ENCODE data around the gene DDX27.

DDX27 gene

GRCh38 chr20:49279677-49280462 lies 60.7 kb downstream of the DDX27 start:
- DNase-seq = no peak

- no peak for DNase-seq
These were observed 61.3 kb downstream of the DDX27 start for GRCh38 chr20:49280463-49281058.

GRCh38 chr20:49281059-49281912 lies 62.1 kb downstream of the DDX27 start:
- no peak for DNase-seq

GRCh38 chr20:49281913-49282467 lies 62.8 kb downstream of the DDX27 start:
- DNase-seq = no peak

- no peak for DNase-seq
These were observed 63.5 kb downstream of the DDX27 start for GRCh38 chr20:49282584-49283171.

- DNase-seq = no peak
These were observed 64.0 kb downstream of the DDX27 start for GRCh38 chr20:49283176-49283702.

- DNase-seq = no peak
These were observed 64.7 kb downstream of the DDX27 start for GRCh38 chr20:49283703-49284625.

GRCh38 chr20:49284818-49285217 lies 65.6 kb downstream of the DDX27 start:
- no peak for DNase-seq

- no peak for DNase-seq
These were observed 66.0 kb downstream of the DDX27 start for GRCh38 chr20:49285233-49285668.

GRCh38 chr20:49285813-49286494 lies 66.7 kb downstream of the DDX27 start:
- DNase-seq = no peak

- DNase-seq = no peak
These were observed 67.7 kb downstream of the DDX27 start for GRCh38 chr20:49286689-49287551.

- DNase-seq = no peak
These were observed 68.5 kb downstream of the DDX27 start for GRCh38 chr20:49287555-49288249.

GRCh38 chr20:49288250-49288751 lies 69.1 kb downstream of the DDX27 start:
- DNase-seq = no peak

GRCh38 chr20:49288784-49289696 lies 69.8 kb downstream of the DDX27 start:
- DNase-seq = no peak

- DNase-seq = no peak
These were observed 71.5 kb downstream of the DDX27 start for GRCh38 chr20:49290608-49291191.

- DNase-seq = no peak
These were observed 72.0 kb downstream of the DDX27 start for GRCh38 chr20:49291200-49291599.

GRCh38 chr20:49292010-49292409 lies 72.8 kb downstream of the DDX27 start:
- no peak for DNase-seq
